ENCODE results near the gene PPP3R2. TPM values are rescaled to one million over a fixed set of nuclear protein-coding genes. Genes with fewer than 3 reads are reported as not detected.

The PPP3R2 gene
- total RNA-seq, 1 experiment from 2014 or later: not detected

- H4K20me1 ChIP-seq (ENCODE audit: control insufficient read depth, insufficient read depth, insufficient read length): no peaks in the 10 kb centered on the region
- no peaks in the 10 kb centered on the region for H3K9me3 ChIP-seq (ENCODE audit: control insufficient read depth, low read depth, low read length)
- H3K23me2 ChIP-seq (ENCODE audit: insufficient read length, low read depth, low read length, poor library complexity, severe bottlenecking): no peaks in the 10 kb centered on the region
- H4K5ac ChIP-seq (ENCODE audit: insufficient read length, low read depth, low read length): no peak overlapping the region
- H3K27ac ChIP-seq (ENCODE audit: insufficient read length, low read depth, low read length): no peak overlapping the region
- no peak overlapping the region for H3K9ac ChIP-seq (ENCODE audit: extremely low read depth, insufficient read length, low read length)
- no peak overlapping the region for H3K4me2 ChIP-seq (ENCODE audit: insufficient read depth, insufficient read length, low read length)
- H4K8ac ChIP-seq (replicated peaks; ENCODE audit: insufficient read length, low read depth, low read length): no peak overlapping the region
- Mint-ChIP-seq H3K4me3 (no peak overlapping the region), H3K9me3 (no peaks in the 10 kb centered on the region), H3K36me3 (ENCODE audit: insufficient read depth in 1 of 3, low read depth in 3 of 3) (no peaks in the 10 kb centered on the region), H3K4me1 (peaks cover 3 to 7% of the 10 kb centered on the region in 2 experiments), H3K27me3 (ENCODE audit: low read depth) (no peaks in the 10 kb centered on the region; the same call in none of the 2 replicates), H3K27ac (no peak overlapping the region)
- H3K56ac ChIP-seq (ENCODE audit: insufficient read length, low read depth, low read length): no peak overlapping the region
- no peak overlapping the region for H4K91ac ChIP-seq (ENCODE audit: insufficient read length, low read depth, low read length)
- H3K23ac ChIP-seq (ENCODE audit: insufficient read length, low read depth, low read length): no peak overlapping the region
- H2BK120ac ChIP-seq (ENCODE audit: low read depth, low read length, poor library complexity, severe bottlenecking): no peak overlapping the region
- TF ChIP-seq CTCF (conservative IDR thresholded peaks at IDR 0.05): no peak
- no peak overlapping the region for H2AK5ac ChIP-seq (ENCODE audit: insufficient read length, low read length)
- H2BK20ac ChIP-seq (ENCODE audit: low read depth, low read length, poor library complexity, severe bottlenecking): no peak overlapping the region
- no peak overlapping the region for H3K18ac ChIP-seq (ENCODE audit: insufficient read length, low read depth, low read length)
- H3K4ac ChIP-seq (ENCODE audit: low read depth, low read length): no peak overlapping the region
- H2BK5ac ChIP-seq (ENCODE audit: insufficient read length, low read length): no peak overlapping the region
- no peaks in the 10 kb centered on the region for H3K79me2 ChIP-seq (ENCODE audit: insufficient read depth, low read length)
- H2BK12ac ChIP-seq (ENCODE audit: insufficient read length, low read depth, low read length): no peak overlapping the region
- no peaks in the 10 kb centered on the region for H3K27me3 ChIP-seq (ENCODE audit: insufficient read depth, low read length)
- no peak overlapping the region for H3T11ph ChIP-seq (ENCODE audit: low read length)
- no peak overlapping the region for H3K14ac ChIP-seq (ENCODE audit: insufficient read depth, low read length)
- H3K79me1 ChIP-seq (ENCODE audit: insufficient read depth, low read depth, low read length, poor library complexity, severe bottlenecking): no peaks in the 10 kb centered on the region
- H3K4me1 ChIP-seq (ENCODE audit: insufficient read depth, low read length): no peaks in the 10 kb centered on the region
- no peak for DNase-seq
- H2BK15ac ChIP-seq (ENCODE audit: low read depth, low read length): no peak overlapping the region
- no CpG with 5 or more reads among the region's 2 CpGs for WGBS (ENCODE audit: extremely low coverage, insufficient read length, low lambda C conversion rate)
- H2AFZ ChIP-seq (ENCODE audit: low read length): no peak overlapping the region
These were observed 9.5 kb upstream of the PPP3R2 start for GRCh38 chr9:101604296-101604695.

Measured in H9 (cell line).